ENCODE measurements around the gene FHL3. TPM values are rescaled to one million over a fixed set of nuclear protein-coding genes. Genes with fewer than 3 reads are reported as not detected.

Gene FHL3
- total RNA-seq, 1 donor from 2014 or later, result 96.5 TPM

Small RNA genes lying within 50 kb of the gene (small RNA-seq; reads per million reads assigned to genes)
- gene RF00017 (ENCODE audit: low replicate concordance) (not detected), gene RNU6-510P (ENCODE audit: low replicate concordance) (not detected)

Other genes with a start within 250 kb of the FHL3 start
- gene EPHA10, start 240.4 kb downstream of the FHL3 start, total RNA-seq, result not detected
- gene MANEAL, start 211.7 kb downstream of the FHL3 start, total RNA-seq, result 4.6 TPM
- 37.7 TPM for gene C1orf122, start 197.7 kb downstream of the FHL3 start, total RNA-seq
- 10.7 TPM for gene YRDC, start 197.3 kb downstream of the FHL3 start, total RNA-seq
- gene MTF1, start 145.9 kb downstream of the FHL3 start, total RNA-seq, result 5.7 TPM
- gene INPP5B, start 58.5 kb downstream of the FHL3 start, total RNA-seq, result 19.7 TPM
- gene SF3A3, start 15.5 kb downstream of the FHL3 start, total RNA-seq, result 56.2 TPM
- gene UTP11, start 7.2 kb upstream of the FHL3 start, total RNA-seq, result 85.3 TPM
- 1.5 TPM for gene POU3F1, start 41.3 kb upstream of the FHL3 start, total RNA-seq